Posterior cingulate gyrus (tissue), 11 donors: Measurements from ENCODE around the gene ORC5.

ENCODE experiments used
- DNase-seq, 10 donors: peaks; one replicate each; pipeline versions ENCODE4 v3.0.0 to v3.0.0-alpha.2; 2020 to 2021; ENCODE audit warnings: mixed read lengths in 3 of 10
- intact Hi-C: fragments of 100-400 bp; cut with DNase I; formaldehyde crosslinking; loops from one replicate; pipeline ENCODE4 v1.15.1; 2023

The ORC5 gene

DNA sequence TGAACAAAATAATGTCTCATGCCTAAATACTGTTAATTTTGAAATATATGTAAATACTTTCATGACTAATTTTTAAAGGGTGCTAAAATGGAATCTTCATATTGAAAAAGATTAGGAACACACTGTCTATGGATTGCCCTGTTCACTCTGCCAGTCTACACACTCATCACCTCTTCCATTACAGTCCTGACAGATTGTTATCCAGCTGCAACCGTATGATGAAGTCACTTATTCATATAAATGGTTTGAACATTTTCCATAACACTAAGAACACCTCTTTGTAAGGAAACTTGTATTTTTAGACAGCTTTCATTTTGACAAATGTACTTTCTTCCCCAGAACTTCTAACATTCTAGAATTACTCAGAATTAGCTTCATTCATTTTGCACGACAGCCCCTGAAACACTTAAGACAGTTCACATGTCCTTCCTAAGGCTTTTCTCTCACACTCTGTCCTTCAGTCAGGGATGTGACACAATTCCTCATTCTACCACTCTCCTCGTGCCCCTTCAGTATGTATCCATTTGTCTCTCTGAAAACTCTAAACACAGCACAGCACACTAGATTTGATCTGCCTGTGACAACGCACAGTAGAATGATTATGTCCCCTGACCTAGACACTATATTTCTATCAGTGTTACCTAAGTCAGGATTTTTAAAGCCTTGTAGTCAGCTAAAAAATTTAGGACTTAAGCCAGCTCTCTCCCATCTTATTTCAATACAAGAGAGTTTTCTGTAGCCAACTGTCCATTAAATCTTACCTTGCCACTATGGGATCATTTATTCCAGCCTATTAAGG lies 71.9 kb downstream of the ORC5 start:
- intact Hi-C loops: no loop called here
- no peak for DNase-seq

DNA sequence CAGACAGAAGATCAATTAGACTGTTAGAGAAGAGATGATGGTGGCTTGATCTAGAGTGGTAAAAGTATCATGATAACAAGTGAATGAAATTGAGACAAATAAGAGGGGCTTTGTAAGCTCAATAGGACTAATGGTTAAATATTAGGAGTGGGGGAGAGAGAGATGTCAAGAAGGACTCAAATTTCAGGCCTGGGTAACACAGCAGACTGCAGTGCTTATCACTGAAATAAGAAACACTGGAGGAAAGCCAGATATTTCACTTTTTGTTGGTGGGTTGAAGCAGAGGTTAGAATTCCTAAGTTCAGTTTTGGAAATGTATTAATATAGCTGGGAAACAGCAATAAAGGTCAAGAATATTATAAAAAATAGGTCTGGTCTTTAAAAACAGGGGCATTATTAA lies 74.6 kb downstream of the ORC5 start:
- intact Hi-C loops: no loop called here
- DNase-seq: no peak

GRCh38 chr7:104130726-104131125 lies 77.1 kb downstream of the ORC5 start:
- DNase-seq: no peak
- intact Hi-C loops: no loop called here

GRCh38 chr7:104127204-104127603 lies 80.6 kb downstream of the ORC5 start:
- intact Hi-C loops: no loop called here
- DNase-seq: no peak

- intact Hi-C loops: no loop called here
- no peak for DNase-seq
These were observed 81.4 kb downstream of the ORC5 start for GRCh38 chr7:104126411-104126841.

DNA sequence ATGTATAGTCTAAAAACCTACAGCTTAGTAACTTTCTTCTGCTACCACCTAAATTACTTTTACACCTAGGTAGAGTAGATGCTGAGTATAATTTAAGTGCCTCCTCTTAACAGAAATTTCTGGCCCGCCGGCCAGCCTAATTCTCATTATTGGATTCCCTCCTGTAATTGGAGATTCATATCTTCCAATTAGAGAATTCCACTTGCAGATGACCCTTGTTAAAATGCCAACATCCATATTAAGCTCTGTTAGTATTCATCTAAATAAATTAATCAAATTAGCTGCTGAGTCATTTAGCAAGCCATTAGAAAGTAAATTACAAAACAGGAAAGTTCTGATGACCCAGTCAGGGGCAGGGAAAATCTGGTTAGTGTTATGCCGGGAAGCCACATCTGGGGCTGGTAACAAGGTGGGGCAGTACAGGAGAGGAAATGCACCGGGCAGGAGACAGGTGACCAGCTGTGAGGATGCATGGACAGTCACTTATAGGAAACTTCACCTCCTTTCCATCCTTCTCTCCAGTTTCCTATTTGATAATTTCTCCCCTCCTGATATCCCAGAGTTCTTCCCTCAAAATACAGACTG lies 82.8 kb downstream of the ORC5 start:
- no peak for DNase-seq
- intact Hi-C loops: no loop called here

GRCh38 chr7:104124469-104124868 lies 83.3 kb downstream of the ORC5 start:
- no peak for DNase-seq
- intact Hi-C loops: no loop called here

GRCh38 chr7:104123786-104124185 lies 84.0 kb downstream of the ORC5 start:
- no peak for DNase-seq
- intact Hi-C loops: no loop called here

GRCh38 chr7:104113788-104114187 lies 94.0 kb downstream of the ORC5 start:
- DNase-seq: no peak
- intact Hi-C loops: no loop called here

DNA sequence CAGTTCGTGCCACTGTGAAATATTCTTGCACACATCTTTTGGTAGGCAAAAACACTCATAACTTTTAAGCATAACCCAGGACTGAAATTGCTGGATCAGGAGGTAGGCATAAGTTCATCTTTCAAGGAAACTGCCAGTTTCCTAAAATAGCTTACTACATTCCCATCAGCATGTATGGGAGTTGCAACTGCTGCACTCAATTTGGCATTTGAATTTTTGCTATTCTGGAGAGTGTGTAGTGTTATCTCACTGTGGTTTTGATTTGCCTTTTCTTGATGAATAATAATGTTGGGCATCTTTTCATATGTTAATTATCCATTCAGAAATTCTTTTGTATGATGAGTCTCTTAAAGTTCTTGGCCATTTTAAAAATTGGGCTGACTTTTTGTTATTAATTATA lies 95.2 kb downstream of the ORC5 start:
- no peak for DNase-seq
- intact Hi-C loops: no loop called here

DNA sequence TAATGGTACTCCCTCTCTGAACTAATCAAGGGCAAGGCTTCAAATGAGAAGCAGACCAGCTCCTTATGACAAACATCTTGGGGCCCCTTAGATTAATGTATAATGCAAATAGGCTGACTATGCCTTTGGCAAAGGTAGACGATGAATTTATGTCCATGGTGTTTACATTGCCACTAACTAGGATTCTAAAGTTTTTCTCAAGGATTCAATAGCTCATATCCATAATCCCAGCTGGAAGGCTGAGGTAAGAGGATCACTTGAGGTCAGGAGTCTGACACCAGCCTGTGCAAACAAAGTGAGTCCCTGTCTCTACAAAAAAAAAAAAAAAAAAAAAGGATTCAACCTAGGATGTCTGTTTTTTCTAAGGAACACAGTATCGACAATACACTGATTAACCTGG lies 96.5 kb downstream of the ORC5 start:
- intact Hi-C loops: no loop called here
- DNase-seq: no peak

DNA sequence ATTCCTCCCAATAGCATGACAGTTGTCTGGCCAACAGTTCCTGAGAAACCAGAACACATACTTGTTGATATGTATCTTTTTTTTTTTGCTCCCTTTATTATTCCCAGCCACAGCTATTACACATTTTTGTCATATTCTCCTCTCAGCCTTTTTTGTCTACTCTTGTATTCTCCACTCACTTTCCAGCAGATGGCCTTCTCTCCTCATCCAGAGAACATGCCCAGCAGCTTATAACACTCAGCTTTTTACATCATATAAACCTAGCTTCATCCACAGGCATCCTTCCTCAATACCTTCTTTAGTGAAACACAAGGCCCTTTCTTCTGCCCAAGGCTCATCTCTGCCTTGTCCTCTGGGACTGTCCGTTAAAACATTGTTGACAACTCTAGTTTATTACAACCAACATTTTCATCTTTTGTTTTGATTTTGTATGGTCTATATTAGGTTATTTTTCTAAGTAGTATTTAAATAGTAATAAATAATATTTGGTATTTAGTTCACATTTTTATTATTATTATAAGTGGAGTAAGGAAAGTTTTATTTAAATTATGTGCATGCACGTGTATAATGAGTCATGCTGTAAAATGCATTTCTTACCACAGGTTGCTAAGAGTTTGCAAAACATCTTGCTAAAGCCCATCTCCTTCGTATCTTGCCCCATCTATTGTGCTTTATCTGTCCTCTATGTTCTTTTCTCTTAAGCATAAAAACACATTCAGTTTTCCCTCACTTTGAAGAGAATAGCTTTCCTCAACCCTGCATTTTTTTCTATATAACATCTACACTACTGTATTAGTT lies 101.5 kb downstream of the ORC5 start:
- intact Hi-C loops: no loop called here
- no peak for DNase-seq

- DNase-seq: no peak
- intact Hi-C loops: no loop called here
These were observed 108.9 kb downstream of the ORC5 start for GRCh38 chr7:104098890-104099289.

GRCh38 chr7:104096683-104097082 lies 111.1 kb downstream of the ORC5 start:
- DNase-seq: no peak

GRCh38 chr7:104093127-104093526 lies 114.7 kb downstream of the ORC5 start:
- intact Hi-C loops: no loop called here
- DNase-seq: no peak

More at GRCh38 chr7:104096683-104097082, 111.1 kb downstream of the ORC5 start:
- intact Hi-C loops: no loop called here

- intact Hi-C loops: no loop called here
- no peak for DNase-seq
These were observed 116.6 kb downstream of the ORC5 start for GRCh38 chr7:104091242-104091641.

DNA sequence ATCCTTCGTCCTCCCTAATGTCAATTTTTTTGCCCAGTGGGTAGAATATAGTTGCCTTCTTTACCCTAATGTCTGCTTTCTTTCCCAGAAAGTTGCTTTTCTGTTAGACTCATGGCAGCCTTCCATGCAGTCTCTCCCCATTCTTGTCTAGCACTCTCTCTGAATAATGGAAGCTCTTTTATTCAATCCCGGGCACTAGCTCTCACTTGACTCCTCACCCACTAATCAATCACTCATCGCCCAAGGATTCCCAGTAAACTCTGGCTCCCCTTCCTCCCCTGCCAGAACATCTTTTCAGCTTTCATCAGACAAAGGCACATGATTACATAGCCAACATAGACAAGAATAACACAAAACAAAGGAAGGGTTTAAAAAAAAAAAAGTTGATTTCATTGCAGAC lies 118.2 kb downstream of the ORC5 start:
- intact Hi-C loops: no loop called here
- no peak for DNase-seq

- intact Hi-C loops: no loop called here
- DNase-seq: no peak
These were observed 118.8 kb downstream of the ORC5 start for GRCh38 chr7:104089061-104089460.
